GM19328 (cell line): ENCODE results near the gene SLC37A3.
"Not testable (repeated sequence)": the region's sequence is repeated elsewhere in the genome, so short reads cannot be mapped to it uniquely, and the experiment has no call there.

Source experiments
- ATAC-seq: cut with Tn5 transposase; IDR thresholded peaks from one replicate; pipeline ENCODE4 v1.9.1; 2021; ENCODE audit warnings: mild to moderate bottlenecking, moderate library complexity; ENCODE audit not compliant: unreplicated experiment

Gene SLC37A3

DNA sequence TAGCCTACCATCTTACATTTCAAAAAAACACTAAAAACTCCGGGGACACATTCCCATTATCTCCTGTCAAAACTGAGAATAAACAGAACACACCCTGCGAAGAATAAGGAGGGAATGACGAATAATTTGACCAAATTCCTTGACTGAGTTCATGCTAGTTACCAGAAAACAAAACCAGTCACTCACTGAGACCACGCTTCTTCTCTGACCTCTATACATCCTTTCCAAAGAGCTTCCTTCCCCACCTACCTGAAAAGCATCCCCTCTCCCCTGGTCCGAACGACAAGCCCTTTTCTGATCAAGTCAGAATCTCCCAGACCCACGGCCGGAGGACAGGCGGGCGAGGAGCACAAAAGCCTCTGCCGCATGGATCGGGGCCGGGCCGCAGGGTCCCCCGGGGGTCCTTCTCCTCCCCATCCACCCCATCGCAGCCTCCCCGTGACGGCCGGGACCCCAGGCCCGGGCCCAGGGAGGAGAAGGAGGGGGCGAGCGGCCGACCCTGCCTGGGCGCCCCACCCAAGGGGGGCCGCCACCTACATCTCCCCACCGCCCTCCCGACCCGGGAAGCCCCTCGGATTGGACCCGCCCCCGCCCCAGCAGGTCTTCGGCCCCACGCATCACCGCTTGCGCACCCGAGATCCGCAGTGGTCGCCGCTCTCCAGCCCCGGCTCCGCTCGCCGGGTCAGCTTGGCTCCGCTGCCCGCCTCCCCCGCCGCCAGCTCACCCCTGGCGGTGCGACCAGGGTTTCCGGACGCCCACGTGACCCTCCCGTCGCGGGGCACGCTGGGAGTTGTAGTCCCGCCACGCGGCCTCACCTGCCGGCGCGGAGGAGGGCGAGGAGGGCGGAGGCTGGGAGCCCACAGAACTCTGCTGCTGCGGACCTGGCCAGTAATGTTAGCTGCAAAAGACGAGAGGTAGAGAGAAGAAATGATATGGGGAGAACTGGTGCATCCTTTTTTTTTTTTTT is at the start of gene SLC37A3:
SLC37A3 (minus strand) TSS at position 747 of the 967 bp plus-strand sequence. CDS start 16,004 bp downstream, outside the sequence.
- peak; percentile 97 for ATAC-seq

DNA sequence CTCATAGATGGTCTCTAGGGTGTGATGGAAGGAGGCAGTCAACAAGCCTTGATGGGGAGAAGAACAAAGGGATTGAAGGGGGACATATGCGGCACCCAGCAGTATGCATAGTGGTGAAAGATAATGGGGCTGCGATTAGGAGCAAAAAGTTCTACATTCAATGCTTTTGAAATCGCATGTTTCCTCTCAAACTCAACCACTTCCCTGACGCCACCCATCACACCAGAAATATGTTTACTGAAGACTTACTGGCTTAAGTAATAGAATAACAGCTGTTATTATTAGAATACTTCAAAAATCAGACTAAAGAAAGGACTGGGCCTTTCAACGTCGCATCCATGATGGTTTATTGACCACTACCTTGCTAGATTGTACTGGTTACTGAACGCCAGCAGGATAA is 49.5 kb upstream of the SLC37A3 start:
- ATAC-seq = no peak

DNA sequence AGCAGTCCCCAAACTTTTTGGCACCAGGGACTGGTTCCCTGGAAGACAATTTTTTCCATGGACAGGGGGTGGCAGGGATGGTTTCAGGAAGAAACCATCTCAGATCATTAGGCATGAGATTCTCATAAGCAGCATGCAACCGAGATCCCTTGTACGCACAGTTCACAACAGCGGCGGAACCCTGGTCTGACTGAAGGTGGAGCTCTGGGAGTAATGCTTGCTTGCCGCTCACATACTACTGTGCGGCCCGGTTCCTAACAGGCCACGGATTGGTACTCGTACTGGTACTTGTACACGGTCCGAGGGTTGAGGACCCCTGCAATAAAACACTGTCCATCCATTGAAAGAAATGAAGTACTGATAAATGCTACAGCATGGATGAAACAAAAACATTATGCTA is 48.1 kb upstream of the SLC37A3 start:
- no peak for ATAC-seq

DNA sequence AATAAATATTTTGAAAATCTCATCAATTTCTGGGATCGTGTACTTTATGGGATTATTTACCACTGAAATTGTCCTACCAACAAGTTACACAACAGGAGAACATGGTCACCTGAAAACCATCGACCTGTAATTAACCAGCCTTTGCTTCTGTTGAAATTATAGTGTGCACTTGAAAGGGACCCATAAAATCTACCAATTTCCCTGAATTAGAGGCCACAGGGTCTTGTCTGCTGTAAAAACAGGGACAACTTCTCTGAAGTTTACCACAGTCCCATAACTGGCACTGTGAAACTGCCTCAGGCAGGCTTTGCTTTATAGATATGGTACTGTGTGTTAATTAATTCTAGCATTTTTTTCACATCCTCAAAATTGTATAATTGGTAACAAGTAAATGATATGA is 43.2 kb upstream of the SLC37A3 start:
- ATAC-seq = no peak

DNA sequence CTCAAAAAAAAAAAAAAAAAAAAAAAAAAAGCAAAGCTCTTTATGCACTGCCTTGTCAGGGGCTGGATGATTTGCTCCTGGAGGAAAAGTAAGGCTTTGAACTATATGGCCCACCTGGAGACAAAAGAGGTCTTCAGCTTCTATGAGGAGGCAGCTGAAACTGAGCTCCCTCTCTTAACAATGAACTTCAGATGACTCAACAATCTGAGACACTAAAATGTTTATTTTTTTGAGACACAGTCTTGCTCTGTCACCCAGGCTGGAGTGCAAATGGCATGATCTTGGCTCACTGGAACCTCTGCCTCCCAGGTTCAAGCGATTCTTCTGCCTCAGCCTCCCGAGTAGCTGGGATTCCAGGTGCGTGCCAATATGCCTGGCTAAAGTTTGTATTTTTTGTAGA is 42.3 kb upstream of the SLC37A3 start:
- no peak for ATAC-seq

DNA sequence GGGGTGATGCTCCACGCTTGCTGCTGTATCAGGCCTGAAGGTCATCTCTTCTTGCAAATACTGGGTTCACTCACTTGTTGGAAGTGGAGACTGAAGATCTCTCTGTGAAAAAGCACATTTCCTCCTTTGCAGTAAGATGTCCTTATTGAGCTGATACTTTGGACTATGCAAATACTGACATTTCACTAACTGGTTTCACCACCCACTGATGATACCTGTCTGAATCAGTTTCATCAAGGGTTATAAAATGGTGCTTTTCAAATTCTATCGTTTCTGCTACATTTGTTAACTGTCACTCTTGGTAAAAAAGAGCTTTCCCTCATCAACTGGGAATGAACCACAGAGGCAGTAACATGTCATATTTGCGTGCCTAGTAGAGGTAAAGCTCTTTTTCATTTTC is 41.0 kb upstream of the SLC37A3 start:
- ATAC-seq = no peak

DNA sequence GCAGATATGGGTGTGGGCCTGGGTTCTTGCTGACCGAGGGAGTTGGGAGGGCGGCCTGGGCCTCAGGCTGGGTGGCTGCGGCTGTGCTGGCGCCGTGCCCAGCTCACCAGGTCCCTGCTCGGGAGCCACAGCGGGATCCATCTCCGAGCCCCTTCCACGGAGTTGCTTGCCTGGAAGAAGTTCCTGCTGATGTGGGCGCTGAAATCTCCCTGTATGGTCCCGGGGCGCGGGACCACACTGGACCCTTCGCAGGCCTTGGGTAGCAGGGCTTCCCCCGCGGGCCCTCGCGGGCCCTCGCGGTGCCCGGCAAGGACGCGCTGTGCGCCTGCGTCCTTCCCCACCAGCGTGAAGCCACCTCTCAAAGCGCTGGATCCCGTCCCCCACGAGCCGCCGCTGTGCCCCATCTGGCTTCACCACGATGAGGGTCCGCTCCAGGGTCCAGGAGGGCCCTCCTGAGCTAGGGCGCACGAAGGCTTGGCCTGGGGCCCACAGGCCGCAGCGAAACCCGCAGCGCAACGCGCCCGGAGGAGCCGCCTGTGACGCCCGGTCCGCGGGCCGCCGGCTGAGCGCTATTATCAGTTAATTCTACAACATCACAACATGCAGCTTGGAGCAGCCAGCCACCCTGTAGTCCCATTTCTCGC is 37.0 kb upstream of the SLC37A3 start:
- no peak for ATAC-seq

- ATAC-seq = no peak
These were observed 35.1 kb upstream of the SLC37A3 start for GRCh38 chr7:140433396-140433795.

DNA sequence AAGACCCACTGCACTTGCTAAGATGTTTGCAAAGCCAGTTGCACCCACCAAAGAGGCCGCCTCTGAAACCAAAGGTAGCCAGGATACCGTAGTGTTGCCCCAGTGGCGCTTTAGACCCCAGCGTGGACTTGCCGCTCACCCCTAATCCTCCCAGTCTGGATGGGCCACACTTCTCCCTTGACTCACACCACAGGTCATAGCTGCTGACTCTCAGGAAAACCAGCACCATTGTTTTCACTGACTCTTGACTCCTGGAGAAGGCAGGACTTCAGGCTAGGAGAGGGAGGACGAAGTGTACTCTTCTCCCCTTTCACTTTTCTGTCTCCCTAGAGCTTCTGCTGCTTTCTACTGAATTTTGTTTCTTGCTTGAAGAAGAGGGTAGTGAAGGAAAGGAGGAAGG is 27.8 kb upstream of the SLC37A3 start:
- ATAC-seq = no peak

DNA sequence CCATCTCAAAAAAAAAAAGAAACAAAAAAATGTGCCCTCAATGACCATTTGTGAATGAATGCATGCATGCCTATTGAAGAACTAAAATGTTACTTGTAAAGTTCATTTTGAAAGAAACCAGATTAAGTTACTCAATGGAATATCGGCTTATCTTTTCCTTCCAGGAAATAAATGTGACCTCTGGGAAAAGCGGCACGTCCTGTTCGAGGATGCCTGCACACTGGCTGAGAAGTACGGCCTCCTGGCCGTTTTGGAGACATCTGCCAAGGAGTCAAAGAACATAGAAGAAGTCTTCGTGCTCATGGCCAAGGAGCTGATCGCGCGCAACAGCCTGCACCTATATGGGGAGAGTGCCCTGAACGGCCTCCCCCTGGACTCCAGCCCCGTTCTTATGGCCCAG is 27.4 kb upstream of the SLC37A3 start:
- ATAC-seq = no peak

DNA sequence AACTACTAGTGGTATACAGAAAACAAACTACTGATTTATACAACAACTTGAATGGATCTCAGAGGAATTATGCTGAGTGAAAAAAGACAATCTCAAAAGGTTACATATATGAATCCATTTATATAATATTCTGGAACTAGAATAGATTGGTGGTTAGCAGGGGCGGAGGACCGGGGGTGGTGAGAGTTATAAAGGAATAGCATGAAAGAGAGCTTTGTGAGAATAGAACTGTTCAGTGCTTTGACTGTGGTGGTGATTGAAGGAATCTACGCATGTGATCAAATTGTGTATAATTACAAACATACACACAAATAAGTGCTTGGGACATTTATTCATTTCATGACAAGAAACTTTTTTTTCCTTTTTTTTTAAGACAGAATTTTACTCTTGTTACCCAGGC is 25.2 kb upstream of the SLC37A3 start:
- ATAC-seq = no peak

GRCh38 chr7:140421521-140421920 is 23.2 kb upstream of the SLC37A3 start:
- no peak for ATAC-seq

GRCh38 chr7:140418653-140419052 is 20.3 kb upstream of the SLC37A3 start:
- no peak for ATAC-seq

GRCh38 chr7:140418156-140418472 is 19.8 kb upstream of the SLC37A3 start:
- not testable (repeated sequence) for ATAC-seq

- no peak for ATAC-seq
These were observed 19.3 kb upstream of the SLC37A3 start for GRCh38 chr7:140417456-140418155.

GRCh38 chr7:140416560-140416959 is 18.2 kb upstream of the SLC37A3 start:
- no peak for ATAC-seq

GRCh38 chr7:140415816-140416215 is 17.5 kb upstream of the SLC37A3 start:
- ATAC-seq = not testable (repeated sequence)

GRCh38 chr7:140415361-140415760 is 17.0 kb upstream of the SLC37A3 start:
- no peak for ATAC-seq

GRCh38 chr7:140404565-140405065 is 6.3 kb upstream of the SLC37A3 start:
- no peak for ATAC-seq

- no peak for ATAC-seq
These were observed 5.7 kb upstream of the SLC37A3 start, which contains the start of gene RAB19 for GRCh38 chr7:140403878-140404564. Gene RAB19, plus strand, starts transcription at chr7:140404058. Its CDS starts 3,589 bp downstream, at chr7:140407647.
